ENCODE results near the gene CTDNEP1. TPM values are rescaled to one million over a fixed set of nuclear protein-coding genes. Genes with fewer than 3 reads are reported as not detected.

Gene CTDNEP1
- total and polyA plus RNA-seq, 7 donors = 43.9 to 110 (median 76.4) TPM

- H3K36me3 ChIP-seq = peaks cover 0 to 37% (median 22%) of the 10 kb centered on the region in 4 donors
- WGBS, 2 donors = 84 to 90% methylated on average over 6 of the region's 6 CpGs
- peak overlapping the region; percentile 98 to 100 (median 98) for H3K27ac ChIP-seq
- H3K4me3 ChIP-seq = no peak overlapping the region
- intact Hi-C loops (cut with DNase I) = no loop called here
- H3K9me3 ChIP-seq = no peaks in the 10 kb centered on the region
- no peak for TF ChIP-seq POLR2AphosphoS5 (IDR thresholded peaks at IDR 0.05)
- TF ChIP-seq CTCF (IDR thresholded peaks at IDR 0.05) = no peak
- no peak for TF ChIP-seq POLR2A (IDR thresholded peaks at IDR 0.05)
- TF ChIP-seq EP300 (IDR thresholded peaks at IDR 0.05) = no peak
- H3K4me1 ChIP-seq = peaks cover 0 to 66% (median 63%) of the 10 kb centered on the region in 4 donors
- H3K27me3 ChIP-seq = no peaks in the 10 kb centered on the region
- DNase-seq = peak; percentile 63
Observed at GRCh38 chr17:7236808-7237207, 14.7 kb downstream of the CTDNEP1 start.

- Histone ChIP-seq H3K27me3 (no peaks in the 10 kb centered on the region), H3K4me3 (no peak overlapping the region), H3K36me3 (peaks cover 0 to 33% (median 22%) of the 10 kb centered on the region in 4 donors), H3K9me3 (no peaks in the 10 kb centered on the region), H3K27ac (peak overlapping the region in 1 of 4 donors; percentile 92), H3K4me1 (peaks cover 0 to 64% (median 60%) of the 10 kb centered on the region in 4 donors)
- TF ChIP-seq CTCF (IDR thresholded peaks at IDR 0.05) = no peak
- TF ChIP-seq POLR2AphosphoS5 (IDR thresholded peaks at IDR 0.05) = no peak
- no peak for TF ChIP-seq POLR2A (IDR thresholded peaks at IDR 0.05)
- no peak for TF ChIP-seq EP300 (IDR thresholded peaks at IDR 0.05)
- peak; percentile 63 for DNase-seq
- WGBS, 2 donors = 80 to 90% methylated on average over 22 of the region's 22 CpGs
- intact Hi-C loops (cut with DNase I) = no loop called here
Observed at GRCh38 chr17:7235693-7236665, 15.6 kb downstream of the CTDNEP1 start.

- Histone ChIP-seq H3K4me3 (peak within 1 kb of the TSS; percentile 81 to 98 (median 90)), H3K27me3 (no peaks in the 10 kb centered on the region), H3K36me3 (peaks cover 4 to 38% (median 26%) of the 10 kb centered on the region in 4 donors), H3K9me3 (no peaks in the 10 kb centered on the region), H3K27ac (peak within 1 kb of the TSS; percentile 87 to 95 (median 91)), H3K4me1 (peaks cover 0 to 51% (median 47%) of the 10 kb centered on the region in 4 donors)
- peak; percentile 98 for DNase-seq
- 0 to 1% methylated on average over 72 of the region's 72 CpGs for WGBS, 2 donors
- TF ChIP-seq POLR2AphosphoS5 (IDR thresholded peaks at IDR 0.05) (peak; percentile 62 to 91 (median 88)), POLR2A (IDR thresholded peaks at IDR 0.05) (peak; percentile 51 to 69), EP300 (IDR thresholded peaks at IDR 0.05) (peak in 1 of 4 donors; percentile 32), CTCF (IDR thresholded peaks at IDR 0.05) (no peak)
- intact Hi-C loops (cut with DNase I) = no loop called here
Observed at GRCh38 chr17:7234083-7234951, 17.2 kb downstream of the CTDNEP1 start, which contains the start of gene DVL2. TSS of gene DVL2 (minus strand) at chr17:7234517. CDS start at chr17:7234262, 255 bp downstream.

GRCh38 chr17:7233701-7234082 lies 17.8 kb downstream of the CTDNEP1 start:
- Histone ChIP-seq H3K4me3 (peak overlapping the region; percentile 81 to 98 (median 90)), H3K4me1 (peaks cover 0 to 51% (median 47%) of the 10 kb centered on the region in 4 donors), H3K36me3 (peaks cover 10 to 44% (median 32%) of the 10 kb centered on the region in 4 donors), H3K27me3 (no peaks in the 10 kb centered on the region), H3K9me3 (no peaks in the 10 kb centered on the region), H3K27ac (peak overlapping the region; percentile 87 to 95 (median 91))
- 0 to 3% methylated on average over 9 of the region's 9 CpGs for WGBS, 2 donors
- TF ChIP-seq POLR2A (IDR thresholded peaks at IDR 0.05) = no peak
- TF ChIP-seq EP300 (IDR thresholded peaks at IDR 0.05) = no peak
- no peak for TF ChIP-seq POLR2AphosphoS5 (IDR thresholded peaks at IDR 0.05)
- no peak for TF ChIP-seq CTCF (IDR thresholded peaks at IDR 0.05)
- no peak for DNase-seq
- intact Hi-C loops (cut with DNase I) = no loop called here

Measured in sigmoid colon (tissue), 7 donors.